GM04503 (cell line): ENCODE data around the gene RNF32.
"Not testable (repeated sequence)": the region's sequence is repeated elsewhere in the genome, so short reads cannot be mapped to it uniquely, and the experiment has no call there.

Experiments
- DNase-seq: peaks from one replicate; pipeline ENCODE4 v3.0.0-alpha.2; 2012; ENCODE audit warnings: low read depth

The RNF32 gene

DNA sequence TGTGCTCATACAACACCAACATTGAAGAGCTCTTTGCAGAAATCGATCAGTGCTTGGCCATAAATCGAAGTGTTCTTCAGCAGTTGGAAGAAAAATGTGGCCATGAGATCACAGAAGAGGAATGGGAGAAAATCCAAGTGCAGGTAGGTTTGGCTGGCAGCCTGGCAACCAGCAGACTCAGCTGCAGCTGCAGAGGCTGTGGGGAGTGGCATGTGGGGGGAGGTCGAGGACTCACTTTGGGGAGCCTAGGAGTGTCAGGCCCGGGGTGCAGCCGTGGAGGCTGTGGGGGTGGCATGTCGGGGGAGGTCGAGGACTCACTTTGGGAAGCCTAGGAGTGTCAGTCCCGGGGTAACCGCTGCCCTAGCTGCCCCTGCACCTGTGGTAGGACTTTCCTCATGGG is 35.1 kb downstream of the RNF32 start:
- DNase-seq: no peak

- no peak for DNase-seq
Measured at GRCh38 chr7:156676263-156676662, 35.7 kb downstream of the RNF32 start.

DNA sequence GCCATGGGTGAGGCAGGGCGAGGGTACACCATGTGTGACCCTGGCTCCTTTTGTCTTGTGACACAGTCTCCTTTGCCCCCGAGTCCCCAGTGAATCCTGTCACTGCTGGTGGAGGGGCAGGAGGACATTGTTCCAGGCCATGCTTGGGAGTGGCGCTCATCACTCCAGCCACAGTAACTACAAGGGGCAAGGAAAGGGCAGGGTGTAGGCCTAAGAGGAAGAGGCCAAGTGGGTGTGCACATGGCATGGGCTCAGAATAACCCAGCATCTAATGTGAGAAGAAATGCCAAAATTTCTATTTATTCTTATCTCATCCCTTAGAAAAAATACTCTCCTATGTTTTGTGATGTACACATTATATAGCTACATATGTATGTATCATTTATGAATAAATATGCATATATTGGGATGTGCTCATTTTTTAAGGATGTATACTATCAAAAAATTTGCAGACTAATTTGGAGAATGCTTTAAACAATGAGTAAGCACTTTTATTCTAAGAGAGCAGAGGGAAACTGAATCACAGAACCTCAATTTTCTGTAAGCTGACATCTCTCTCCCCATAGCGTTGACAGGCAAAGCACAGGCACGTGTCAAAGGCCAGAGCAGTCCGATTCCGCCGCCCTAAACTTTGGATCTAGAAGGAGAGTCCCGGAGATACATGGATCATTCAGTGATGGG is 36.9 kb downstream of the RNF32 start:
- no peak for DNase-seq

GRCh38 chr7:156680281-156680680 is 39.7 kb downstream of the RNF32 start:
- DNase-seq: no peak

- no peak for DNase-seq
Measured at GRCh38 chr7:156682928-156683327, 42.4 kb downstream of the RNF32 start.

DNA sequence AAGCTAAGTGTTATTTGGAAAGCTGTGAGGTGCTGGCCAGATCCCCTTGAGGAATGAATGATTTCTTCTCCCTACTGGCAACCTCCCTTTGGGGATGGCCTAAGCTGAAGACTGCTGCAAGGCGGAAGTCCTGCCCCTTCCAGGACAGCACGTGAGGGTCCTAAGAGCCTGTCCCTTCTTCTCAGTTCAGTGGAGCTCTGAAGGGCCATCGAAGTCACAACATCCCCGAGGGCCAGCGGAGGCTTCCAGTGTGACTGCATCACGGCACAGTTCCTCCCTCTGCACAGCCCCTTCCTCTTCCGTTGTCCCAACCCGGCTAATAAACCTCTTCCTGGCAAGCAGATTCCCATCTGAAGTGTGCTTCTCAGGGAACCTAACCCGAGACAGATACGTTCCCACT is 43.7 kb downstream of the RNF32 start:
- DNase-seq: no peak

DNA sequence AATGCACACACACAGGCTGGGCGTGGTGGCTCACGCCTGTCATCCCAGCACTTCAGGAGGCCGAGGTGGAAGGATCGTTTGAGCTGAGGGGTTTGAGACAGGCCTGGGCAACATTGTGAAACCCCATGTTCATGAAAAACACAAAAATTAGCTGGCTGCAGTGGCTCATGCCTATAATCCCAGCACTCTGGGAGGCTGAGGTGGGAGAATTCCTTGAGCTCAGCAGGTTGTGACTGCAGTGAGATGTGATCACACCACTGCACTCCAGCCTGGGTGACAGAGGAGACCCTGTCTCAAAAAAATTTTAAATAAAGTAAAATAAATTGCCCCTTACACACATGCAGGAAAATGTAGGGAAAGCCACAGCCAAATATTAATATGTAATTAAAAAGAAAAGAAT is 44.1 kb downstream of the RNF32 start:
- DNase-seq: no peak

- no peak for DNase-seq
Measured at GRCh38 chr7:156691764-156692163, 51.2 kb downstream of the RNF32 start.

- DNase-seq: no peak
Measured at GRCh38 chr7:156692849-156693248, 52.3 kb downstream of the RNF32 start.

DNA sequence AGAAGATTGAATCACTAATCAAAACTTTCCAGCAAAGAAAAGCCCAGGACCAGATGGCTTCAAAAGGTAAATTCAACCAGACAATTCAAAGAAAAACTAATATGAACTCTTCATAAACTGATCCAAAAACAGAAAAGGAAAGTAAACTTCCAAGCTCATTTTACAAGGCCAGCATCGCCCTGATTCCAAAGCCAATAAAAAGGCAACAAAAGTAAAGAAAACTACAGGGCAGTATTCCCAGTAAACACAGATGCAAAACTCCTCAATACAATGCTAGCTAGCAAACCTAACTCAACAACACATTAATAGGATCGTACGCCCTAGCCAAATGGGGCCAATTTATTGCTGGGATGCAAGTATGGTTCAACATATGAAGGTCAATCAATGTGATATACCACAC is 53.1 kb downstream of the RNF32 start:
- DNase-seq: no peak

- DNase-seq: not testable (repeated sequence)
Measured at GRCh38 chr7:156697283-156697682, 56.7 kb downstream of the RNF32 start.

GRCh38 chr7:156698512-156698911 is 57.9 kb downstream of the RNF32 start:
- not testable (repeated sequence) for DNase-seq

GRCh38 chr7:156701787-156702186 is 61.2 kb downstream of the RNF32 start:
- not testable (repeated sequence) for DNase-seq

GRCh38 chr7:156702399-156702798 is 61.8 kb downstream of the RNF32 start:
- no peak for DNase-seq

DNA sequence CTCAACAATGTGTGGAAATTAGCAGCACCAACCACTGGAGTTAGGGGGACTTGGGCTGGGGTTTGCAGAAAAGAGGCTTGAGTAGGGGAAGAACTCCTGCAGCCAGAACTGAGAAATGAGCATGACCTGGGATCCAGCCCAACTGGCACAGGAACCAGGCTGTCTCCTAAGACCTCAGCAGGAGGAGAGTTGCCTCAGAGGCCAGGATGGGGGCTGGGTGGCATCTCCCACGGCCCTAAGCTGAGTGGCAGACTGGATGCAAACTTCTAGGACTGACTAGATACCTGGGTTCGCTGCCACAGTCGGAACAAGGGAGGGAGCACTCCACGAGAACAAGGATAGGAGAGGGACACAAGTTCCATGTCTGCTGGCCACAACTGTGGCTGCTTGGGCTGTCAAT is 62.6 kb downstream of the RNF32 start:
- no peak for DNase-seq

DNA sequence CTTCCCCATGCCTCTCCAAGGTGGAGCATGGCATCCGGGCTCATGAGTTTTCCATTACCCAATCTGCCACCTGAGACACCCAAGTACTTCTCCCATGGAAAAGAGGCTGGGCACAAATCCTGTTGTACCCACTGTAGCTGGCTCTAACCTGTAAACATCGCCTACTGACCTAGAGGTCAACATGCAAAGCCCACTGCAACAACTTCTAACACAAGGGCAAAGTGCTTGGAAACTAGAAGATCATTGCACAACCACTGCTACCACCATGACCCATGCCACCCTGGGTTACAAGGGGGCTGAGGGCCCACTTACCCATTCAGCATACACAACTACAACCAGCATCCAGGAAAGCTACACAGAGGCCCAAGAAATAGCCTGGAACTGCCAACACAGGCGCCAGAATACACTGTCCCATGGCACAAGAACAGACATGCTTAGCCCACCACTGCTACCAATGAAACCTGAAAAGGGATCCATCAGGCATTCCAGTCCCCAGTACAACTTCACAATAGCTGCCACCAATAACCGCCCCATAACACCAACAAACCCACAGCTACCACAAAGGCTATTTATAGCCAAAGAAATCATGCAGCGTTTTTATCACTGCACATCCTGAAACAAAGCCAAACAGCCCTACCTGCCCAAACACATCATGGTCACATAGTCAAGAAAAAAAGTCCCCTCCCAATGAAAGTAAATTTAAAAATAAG is 63.4 kb downstream of the RNF32 start:
- no peak for DNase-seq

- no peak for DNase-seq
Measured at GRCh38 chr7:156722043-156722826, 81.7 kb downstream of the RNF32 start.

GRCh38 chr7:156725073-156725472 is 84.5 kb downstream of the RNF32 start:
- no peak for DNase-seq

GRCh38 chr7:156725936-156726335 is 85.4 kb downstream of the RNF32 start:
- no peak for DNase-seq
